HG03565 (cell line): ENCODE measurements around the gene SORBS2.

ENCODE experiments used
- ATAC-seq: cut with Tn5 transposase; IDR thresholded peaks from one replicate; pipeline ENCODE4 v1.9.1; 2021; ENCODE audit warnings: mild to moderate bottlenecking, moderate library complexity; ENCODE audit not compliant: unreplicated experiment

Gene SORBS2

DNA sequence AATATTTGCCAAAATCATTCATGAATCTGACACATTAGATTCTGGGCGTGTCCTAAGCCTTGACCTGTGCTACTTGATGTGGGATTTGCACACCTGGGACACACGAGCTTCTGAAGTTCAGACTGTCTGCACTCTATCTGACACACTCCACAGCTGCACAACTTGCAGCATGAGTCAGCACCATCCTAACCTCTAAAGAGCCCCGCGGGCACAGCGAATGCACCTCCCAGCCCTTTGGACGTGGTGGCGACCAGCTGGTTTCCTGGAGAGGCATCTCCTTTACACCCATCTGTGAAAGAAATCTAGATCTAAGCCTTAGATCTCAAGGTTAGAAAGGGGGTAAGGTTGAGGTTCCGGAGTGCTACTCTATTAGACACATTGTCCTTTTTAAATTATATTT is 69.2 kb downstream of the SORBS2 start:
- no peak for ATAC-seq

DNA sequence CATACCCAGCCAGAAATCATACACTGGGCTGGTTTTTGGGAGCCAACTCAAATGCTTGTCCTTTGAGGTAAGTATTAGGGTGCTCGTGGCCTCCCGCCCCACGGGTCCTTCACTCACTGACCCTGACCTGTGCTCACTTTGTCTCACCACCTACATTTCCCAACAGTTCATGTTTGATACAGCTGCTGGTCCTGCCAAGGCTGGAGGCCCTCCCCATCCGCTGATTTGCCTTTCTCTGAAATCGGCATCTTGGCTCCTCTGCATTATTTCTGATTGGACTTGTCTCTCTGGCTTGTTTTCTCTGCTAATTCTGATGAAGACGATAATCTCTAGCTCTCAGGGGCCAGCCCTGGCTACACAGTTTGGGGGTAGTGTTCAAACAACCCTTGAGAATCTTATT is 70.2 kb downstream of the SORBS2 start:
- no peak for ATAC-seq

DNA sequence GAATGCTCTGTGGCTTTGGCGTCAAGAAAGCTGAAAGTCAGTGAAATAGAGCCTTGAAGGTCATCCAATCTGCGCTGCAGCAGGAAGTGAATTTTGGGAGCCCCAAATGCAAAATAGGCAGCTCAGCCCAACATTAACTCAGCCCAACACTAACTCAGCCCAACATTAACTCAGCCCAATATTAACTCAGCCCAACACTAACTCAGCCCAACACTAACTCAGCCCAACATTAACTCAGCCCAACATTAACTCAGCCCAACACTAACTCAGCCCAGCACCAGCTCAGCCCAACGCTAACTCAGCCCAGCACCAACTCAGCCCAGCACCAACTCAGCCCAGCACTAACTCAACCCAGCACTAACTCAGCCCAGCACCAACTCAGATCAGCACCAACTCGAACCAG is 71.5 kb downstream of the SORBS2 start:
- no peak for ATAC-seq

- no peak for ATAC-seq
These were observed 73.2 kb downstream of the SORBS2 start for GRCh38 chr4:185738820-185739219.

- ATAC-seq: no peak
These were observed 73.9 kb downstream of the SORBS2 start for GRCh38 chr4:185738038-185738552.

GRCh38 chr4:185737489-185738037 is 74.4 kb downstream of the SORBS2 start:
- ATAC-seq: no peak

DNA sequence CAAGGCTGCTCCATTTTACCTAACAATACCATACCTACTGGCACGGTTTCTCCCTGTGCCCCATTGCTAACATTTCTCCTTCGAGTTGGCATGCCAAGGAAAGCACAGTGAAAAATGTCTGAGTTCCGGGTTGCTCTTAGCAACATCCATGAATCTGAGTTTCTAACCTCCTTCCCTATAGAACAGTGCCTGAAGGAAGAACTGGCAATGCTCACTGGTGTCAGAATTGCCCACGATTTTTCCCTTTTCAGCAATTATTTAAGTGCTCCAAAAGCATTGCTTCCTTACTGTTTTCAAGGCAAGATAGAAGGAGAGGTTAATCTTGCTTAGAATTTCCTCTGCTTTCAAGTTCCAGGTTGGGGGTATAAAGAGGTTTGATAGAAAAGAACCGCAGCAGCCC is 75.1 kb downstream of the SORBS2 start:
- ATAC-seq: no peak

DNA sequence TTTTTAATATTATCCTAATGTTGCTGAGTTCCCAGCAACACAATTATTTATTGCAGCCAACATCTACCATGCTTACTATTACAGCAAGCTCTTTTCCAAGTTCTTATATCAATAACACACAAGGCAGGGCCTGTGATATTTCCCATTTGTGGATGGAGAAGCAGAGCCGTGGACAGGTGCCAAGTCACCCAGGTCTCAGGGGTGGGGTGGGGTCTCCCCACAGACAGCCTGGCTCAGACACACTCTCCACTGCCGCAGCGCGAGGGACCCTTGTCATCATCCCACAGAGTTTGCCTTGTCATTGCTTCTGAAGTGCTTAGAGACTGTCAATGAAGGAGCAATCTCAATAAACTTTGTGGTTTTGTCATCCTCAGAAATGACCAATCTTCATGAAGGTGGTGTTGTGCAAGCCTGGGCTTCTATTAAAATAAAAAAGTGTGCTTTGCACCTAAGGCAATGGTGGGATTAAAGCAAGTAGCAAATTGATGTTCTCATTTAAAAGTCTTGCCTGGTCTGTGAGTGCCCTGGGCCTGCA is 76.1 kb downstream of the SORBS2 start:
- ATAC-seq: no peak

GRCh38 chr4:185734930-185735329 is 77.1 kb downstream of the SORBS2 start:
- ATAC-seq: no peak

GRCh38 chr4:185734214-185734613 is 77.8 kb downstream of the SORBS2 start:
- peak; percentile 55 for ATAC-seq

- ATAC-seq: peak; percentile 53
These were observed 81.0 kb downstream of the SORBS2 start for GRCh38 chr4:185730849-185731608.

- peak; percentile 34 for ATAC-seq
These were observed 81.6 kb downstream of the SORBS2 start for GRCh38 chr4:185730387-185730786.

- ATAC-seq: no peak
These were observed 82.6 kb downstream of the SORBS2 start for GRCh38 chr4:185729391-185729804.

- ATAC-seq: no peak
These were observed 83.1 kb downstream of the SORBS2 start for GRCh38 chr4:185728893-185729292.

GRCh38 chr4:185726931-185727330 is 85.1 kb downstream of the SORBS2 start:
- no peak for ATAC-seq

GRCh38 chr4:185723631-185724260 is 88.2 kb downstream of the SORBS2 start:
- ATAC-seq: no peak

- ATAC-seq: no peak
These were observed 90.0 kb downstream of the SORBS2 start for GRCh38 chr4:185722029-185722316.

GRCh38 chr4:185721190-185722028 is 90.6 kb downstream of the SORBS2 start:
- ATAC-seq: no peak

DNA sequence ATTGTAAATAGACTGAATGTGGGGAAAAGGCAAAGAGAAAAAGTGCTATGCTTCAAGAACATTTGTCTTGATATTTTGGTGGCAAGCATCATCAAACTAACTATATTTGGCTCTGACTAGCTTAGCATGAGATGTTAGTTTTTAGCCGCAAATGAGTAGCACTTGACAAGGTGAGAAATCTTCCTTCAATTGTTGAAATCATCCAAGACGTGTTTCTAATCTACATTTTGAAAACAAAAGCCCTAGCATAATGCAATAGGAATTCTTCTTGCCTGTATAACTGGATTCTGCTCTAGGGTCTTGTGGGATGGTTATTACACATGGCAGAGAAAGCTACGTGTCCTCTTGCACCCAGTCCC is 92.5 kb downstream of the SORBS2 start:
- ATAC-seq: no peak

DNA sequence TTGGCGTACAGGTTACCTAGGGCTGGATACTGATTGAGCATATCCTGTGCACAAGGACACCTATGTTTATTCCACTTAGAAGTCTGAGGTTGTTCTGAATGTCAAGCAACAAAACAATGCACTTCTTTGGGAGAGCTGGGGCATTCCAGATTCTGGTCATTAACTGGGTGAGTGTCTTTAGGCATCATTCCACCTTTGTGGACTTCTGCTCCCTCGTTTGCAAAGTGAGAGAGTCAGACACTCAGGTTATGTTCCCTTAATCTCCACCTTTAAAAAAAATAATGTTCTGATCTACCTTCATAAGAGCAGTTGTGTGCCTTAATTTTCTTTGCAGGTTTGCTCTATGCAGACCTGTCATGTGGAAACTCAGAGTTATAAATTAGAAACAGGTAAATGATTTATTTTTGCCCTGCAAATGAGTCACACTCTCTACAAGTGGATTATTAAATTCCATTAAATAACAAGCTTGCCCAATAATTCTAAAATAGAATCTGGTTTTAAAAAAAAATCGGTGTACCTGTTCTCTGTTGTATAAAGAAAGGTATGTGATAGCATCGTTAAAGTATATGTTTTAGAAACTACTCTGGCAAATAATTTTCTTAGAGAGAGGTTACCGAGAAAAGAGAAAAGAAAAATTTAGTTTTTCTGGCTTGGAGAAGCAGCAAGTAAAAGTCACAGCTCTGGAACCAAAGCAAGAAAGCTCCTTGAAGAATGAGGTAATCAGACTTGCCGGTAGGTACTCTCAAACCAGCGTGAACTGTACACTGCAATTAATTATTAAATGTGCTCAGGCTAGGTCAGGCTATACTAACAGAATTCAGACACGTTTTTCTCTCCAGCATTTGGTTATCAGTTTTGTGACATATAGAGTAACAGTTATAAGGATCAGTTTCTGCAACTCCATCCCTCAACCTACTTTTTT is 93.2 kb downstream of the SORBS2 start:
- no peak for ATAC-seq
